Right ventricle myocardium superior (tissue), 1 donor: Measurements from ENCODE around the gene UROC1. TPM values are rescaled to one million over a fixed set of nuclear protein-coding genes. Genes with fewer than 3 reads are reported as not detected.

Experiments used
- ATAC-seq: fragments of 200-7000 bp; cut with Tn5 transposase; one replicate; pipeline ENCODE4 v1.9.1; 2020; ENCODE audit warnings: mild to moderate bottlenecking; ENCODE audit not compliant: poor library complexity
- DNase-seq: peaks from one replicate; pipeline ENCODE4 v3.0.0-alpha.2; 2020
- intact Hi-C: fragments of 100-400 bp; cut with DNase I; formaldehyde crosslinking; loops from one replicate; pipeline ENCODE4 v1.11.2; 2022
- total RNA-seq: library from RNA; stranded (reverse); fragmentation: NEBNext Ultra II Directional; extraction: Animal tissue kit (Norgen Biotek cat#: 25700); gene quantifications from one replicate; pipeline ENCODE4 v1.2.1, GENCODE V29; 2021
- donor health status: DM: no; HTN: yes; CAD: no; lungs with severe emphysema.

The UROC1 gene
- total RNA-seq, 1 donor from 2014 or later, result not detected

- DNase-seq (peak; percentile 66), ATAC-seq (peak; percentile 2)
- intact Hi-C loops, result no loop called here
Measured at GRCh38 chr3:126474498-126475412, 42.8 kb downstream of the UROC1 start.

DNA sequence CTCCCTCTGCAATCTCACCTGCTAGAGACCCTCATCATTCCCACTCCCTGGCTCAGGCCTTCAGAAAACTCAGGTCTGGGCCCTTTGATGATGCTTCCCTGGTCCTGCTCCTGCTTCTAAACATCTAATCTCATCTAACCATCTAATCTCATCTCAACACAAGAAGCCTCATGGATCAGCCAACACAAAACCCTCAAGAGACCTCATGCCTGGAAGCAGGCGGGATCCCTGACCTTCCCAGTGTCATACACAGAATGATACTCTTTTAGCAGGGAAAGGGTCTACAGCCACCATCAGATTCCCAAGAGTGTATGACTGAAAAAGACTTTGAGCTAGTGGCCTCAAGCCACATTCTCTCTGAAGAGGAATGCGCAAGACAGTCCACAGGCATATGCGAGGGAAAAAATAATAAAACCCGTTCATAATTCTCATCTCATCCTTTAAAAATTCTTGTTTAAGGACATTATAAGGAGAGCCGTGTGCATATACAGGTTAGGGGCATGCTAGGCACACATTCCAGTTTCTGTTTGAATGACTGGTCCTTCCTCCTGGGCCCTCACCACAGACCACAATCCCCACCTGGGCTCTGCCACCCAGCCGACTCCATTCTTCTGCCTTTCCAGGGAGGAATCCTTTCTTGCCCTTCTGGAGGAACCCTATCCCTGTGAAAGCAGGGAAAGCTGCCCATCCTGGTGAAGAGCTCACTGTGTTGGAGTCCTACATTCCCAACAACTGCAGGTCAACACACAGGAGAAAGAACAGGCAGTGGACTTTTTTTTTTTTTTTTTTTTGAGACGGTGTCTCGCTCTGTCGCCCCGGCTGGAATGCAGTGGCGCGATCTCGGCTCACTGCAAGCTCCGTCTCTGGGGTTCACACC, 44.0 kb downstream of the UROC1 start:
- no peak for DNase-seq
- ATAC-seq, result no peak
- intact Hi-C loops, result no loop called here

- ATAC-seq (peak; percentile 4), DNase-seq (peak; percentile 73)
- intact Hi-C loops, result no loop called here
Measured at GRCh38 chr3:126472277-126473006, 45.1 kb downstream of the UROC1 start.

GRCh38 chr3:126469479-126469878, 48.1 kb downstream of the UROC1 start:
- DNase-seq (no peak), ATAC-seq (peak; percentile 30)
- intact Hi-C loops, result no loop called here

GRCh38 chr3:126468028-126468891, 49.3 kb downstream of the UROC1 start:
- intact Hi-C loops, result no loop called here
- DNase-seq (no peak), ATAC-seq (no peak)

DNA sequence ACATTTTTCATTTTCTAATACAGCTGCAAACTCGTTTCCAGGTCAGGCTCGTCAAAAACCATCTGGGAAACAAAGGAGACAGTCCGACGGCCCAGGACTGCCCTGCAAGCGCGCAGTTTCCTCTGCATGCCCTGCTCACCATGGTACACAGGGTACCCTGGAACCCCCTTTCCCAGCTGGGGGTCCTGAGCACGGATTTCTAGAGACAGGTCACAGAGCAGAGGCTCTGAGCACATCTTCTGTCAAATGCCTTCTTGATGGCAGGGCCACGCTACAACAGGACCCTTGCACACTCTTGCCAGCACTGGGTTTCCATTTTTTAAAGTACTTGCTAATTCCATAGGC, 50.0 kb downstream of the UROC1 start:
- DNase-seq (no peak), ATAC-seq (no peak)
- intact Hi-C loops, result no loop called here

DNA sequence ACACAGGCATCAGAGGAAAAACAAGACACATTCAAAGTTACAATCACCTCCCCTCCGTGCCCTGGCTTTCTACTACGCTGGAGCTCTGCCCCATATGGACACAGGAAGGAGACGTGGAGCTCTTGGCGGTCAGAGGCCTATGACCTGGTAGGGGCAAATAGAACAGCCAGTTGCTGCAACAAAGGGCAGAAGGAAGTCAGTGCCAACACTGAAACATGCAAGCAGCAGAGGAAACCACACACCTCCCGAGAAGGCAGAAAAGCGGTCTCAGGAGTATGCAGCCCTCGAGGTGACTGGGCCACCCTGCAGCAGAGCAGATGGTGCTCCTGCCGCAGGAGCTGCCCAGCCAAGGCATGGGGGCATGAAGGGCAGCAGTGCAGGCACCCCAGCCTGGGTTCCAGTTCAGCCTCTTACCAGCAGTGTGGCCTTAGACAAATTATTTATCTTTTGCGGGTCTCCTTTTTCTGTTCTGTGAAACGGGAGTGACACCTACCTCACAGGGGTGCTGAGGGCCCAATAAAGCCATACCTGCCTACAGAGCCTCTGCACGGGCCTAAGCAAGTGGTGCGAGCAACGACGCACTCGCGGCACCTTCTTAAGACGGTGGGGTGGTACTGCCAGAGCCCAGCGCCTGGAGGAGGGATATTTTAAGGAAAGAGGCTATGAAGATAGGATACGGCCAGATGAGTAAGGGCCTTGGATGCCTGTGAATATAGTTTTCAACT, 50.5 kb downstream of the UROC1 start:
- no peak for DNase-seq
- intact Hi-C loops, result no loop called here
- no peak for ATAC-seq

DNA sequence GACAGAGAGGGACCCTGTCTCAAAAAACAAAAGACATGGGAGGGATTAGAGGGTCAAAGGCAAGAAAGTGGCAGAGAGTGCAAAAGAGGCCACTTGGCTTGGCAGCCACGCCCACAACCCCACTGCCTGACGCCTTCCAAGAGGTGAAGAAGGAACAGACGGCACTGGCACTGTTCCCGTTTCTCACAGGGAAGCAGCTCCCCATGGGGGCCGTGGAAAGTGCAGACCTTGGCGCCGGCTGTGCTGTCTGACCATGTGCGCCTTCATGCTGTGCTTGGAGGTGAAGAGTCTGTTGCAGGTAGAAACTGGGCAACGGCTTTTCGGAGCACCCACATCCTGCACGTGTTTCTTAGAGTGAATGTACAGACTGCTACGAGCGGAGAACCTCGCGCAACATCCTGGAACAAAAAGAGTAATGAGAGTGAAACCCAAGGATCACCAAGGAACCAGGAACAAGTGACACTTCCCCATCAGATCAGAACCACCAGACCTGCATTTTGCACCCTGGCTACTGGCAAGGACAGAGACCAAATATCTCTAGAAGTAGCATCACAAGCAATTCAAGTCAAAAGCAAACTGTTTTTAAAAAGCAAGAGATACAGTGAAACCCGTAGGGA, 51.5 kb downstream of the UROC1 start:
- no peak for ATAC-seq
- intact Hi-C loops, result no loop called here

DNA sequence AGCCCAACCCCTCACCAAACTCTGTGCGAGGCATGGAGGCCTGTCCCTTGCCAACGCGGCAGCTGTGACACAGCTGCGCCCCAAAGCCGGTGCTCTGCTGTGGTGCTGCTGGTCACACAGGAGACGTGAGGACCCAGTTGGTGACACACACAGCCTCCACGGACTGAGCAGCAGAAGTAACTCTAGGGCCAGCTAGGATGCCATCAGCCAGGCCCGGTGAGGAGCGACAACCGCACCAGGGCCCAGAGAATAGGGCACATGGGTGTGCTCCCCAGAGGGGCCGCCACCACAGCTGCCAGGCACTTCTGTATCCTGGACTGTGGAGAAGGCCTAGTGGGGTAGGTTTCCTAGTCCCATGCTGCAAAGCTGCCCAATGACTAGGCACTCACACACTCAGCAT, 52.6 kb downstream of the UROC1 start:
- intact Hi-C loops, result no loop called here
- ATAC-seq, result no peak
- no peak for DNase-seq

More for the DNA sequence above, 51.5 kb downstream of the UROC1 start:
- peak; percentile 71 for DNase-seq

DNA sequence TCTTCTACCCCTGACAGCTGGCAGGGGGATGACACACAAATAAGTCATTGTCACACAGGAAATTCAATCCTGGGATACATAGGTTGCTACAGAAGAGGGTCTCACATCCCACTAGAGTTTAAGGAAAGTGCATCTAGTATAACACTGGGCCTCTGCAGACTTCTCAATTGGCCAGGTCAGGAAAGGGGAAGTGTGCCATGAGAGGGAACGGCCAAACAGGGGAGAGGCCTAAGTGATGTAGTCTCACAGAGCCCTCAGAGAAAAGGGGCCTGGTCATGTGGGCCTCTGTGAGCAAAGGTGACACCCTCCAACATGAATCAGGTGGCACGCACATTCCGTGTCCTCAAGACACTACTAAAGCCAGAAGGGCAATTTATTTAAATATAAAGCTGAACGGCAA, 53.1 kb downstream of the UROC1 start:
- ATAC-seq (no peak), DNase-seq (no peak)
- intact Hi-C loops, result no loop called here

GRCh38 chr3:126464093-126464492, 53.5 kb downstream of the UROC1 start:
- DNase-seq (no peak), ATAC-seq (no peak)
- intact Hi-C loops, result no loop called here

- intact Hi-C loops, result no loop called here
- no peak for DNase-seq
- ATAC-seq, result no peak
Measured at GRCh38 chr3:126463521-126463920, 54.1 kb downstream of the UROC1 start.

DNA sequence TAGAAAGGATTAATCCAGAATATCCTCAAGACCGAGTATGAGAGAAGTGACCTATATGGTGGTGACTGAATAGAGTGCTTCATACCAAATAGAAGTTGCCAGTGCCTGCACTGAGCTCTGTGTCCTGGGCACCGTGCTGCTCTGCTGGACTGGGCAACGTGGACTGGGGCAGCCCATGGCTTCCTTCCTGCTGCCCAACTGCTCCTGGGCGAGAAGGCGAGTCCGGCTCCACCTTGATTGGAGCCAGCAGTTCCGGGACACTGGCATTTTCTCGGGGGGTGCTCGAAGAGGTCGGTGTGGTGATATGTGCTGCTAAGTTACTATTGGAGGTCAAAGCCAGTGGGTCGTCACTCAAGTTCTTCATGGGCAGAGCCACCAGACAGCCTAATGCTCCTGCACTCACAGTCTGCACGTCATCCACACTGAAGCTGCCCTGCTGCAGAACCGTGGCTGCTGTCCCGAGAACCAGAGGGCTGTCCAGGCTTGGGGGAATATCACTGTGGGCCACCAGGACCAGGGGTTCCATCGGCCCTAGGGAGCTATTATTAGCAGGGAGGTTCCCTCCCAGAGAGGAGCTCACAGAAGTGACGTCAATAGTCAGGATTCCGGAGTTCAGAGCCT, 56.0 kb downstream of the UROC1 start:
- no peak for DNase-seq
- intact Hi-C loops, result no loop called here
- ATAC-seq, result peak; percentile 11

GRCh38 chr3:126460381-126460780, 57.2 kb downstream of the UROC1 start:
- intact Hi-C loops, result no loop called here
- DNase-seq (no peak), ATAC-seq (no peak)

- ATAC-seq, result no peak
- no peak for DNase-seq
- intact Hi-C loops, result no loop called here
Measured at GRCh38 chr3:126459763-126460127, 57.8 kb downstream of the UROC1 start.

DNA sequence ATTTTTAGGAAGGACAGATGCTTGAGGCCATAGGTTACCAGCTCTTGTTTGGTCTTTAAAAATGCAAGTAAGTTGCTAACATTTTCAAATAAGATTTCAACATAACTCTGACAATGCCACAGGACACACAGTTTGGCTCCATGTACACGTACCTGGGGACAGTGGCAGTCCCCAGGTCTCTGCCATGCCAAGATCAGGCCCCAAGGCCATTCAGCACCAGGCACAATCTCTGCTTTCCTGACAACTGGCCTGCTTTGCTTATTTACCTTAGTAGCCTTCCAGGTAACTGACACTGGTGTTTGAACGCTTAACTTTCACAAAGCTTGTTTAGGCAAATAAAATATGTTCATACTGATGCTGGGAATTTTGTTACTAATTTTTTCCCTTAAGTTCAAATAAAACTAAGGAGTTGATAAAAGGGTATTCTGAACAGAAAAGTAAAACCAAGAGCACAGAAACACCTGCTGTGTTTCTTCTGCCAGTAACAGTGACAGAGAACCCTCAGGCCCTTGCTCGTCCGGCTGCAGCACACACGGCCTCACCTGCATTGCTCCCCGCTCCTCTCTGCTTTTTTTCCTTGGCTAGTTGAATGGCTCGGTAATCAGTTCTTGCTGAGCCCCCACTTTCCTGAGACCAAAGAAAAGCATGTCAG, 58.3 kb downstream of the UROC1 start:
- intact Hi-C loops, result no loop called here
- DNase-seq, result no peak
- no peak for ATAC-seq
